Breast epithelium (tissue), 4 donors: ENCODE results near the gene HOXD1. TPM values are rescaled to one million over a fixed set of nuclear protein-coding genes. Genes with fewer than 3 reads are reported as not detected.

ENCODE experiments used
- DNase-seq, 2 donors: peaks; one replicate each; pipeline ENCODE4 v3.0.0-alpha.2; 2019; ENCODE audit warnings: low spot score in 2 of 2
- H3K27ac ChIP-seq, 2 donors: fragments of 200-600 bp; sonication (generic) in 1 of 2; one replicate each; pipeline ENCODE4 v1.5.1; 2016 to 2019; ENCODE audit warnings: mild to moderate bottlenecking in 1 of 2
- H3K27me3 ChIP-seq, 2 donors: fragments of 200-600 bp; sonication (generic) in 1 of 2; one replicate each; pipeline versions ENCODE4 v1.5.1 to v1.6.0; 2017 to 2019; ENCODE audit warnings: control low read depth in 1 of 2, mild to moderate bottlenecking in 1 of 2
- H3K36me3 ChIP-seq: fragments of 200-600 bp; one replicate; pipeline ENCODE4 v1.5.1; 2019
- H3K4me1 ChIP-seq, 2 donors: fragments of 200-600 bp; sonication (generic); one replicate each; pipeline ENCODE4 v1.5.1; 2016 to 2019; ENCODE audit warnings: control low read depth in 1 of 2
- H3K4me3 ChIP-seq, 3 donors: fragments of 200-600 bp; sonication (generic); 1 replicate in 2 of 3; 2 replicates in 1 of 3; pipeline ENCODE4 v1.5.1; 2016 to 2019; ENCODE audit warnings: mild to moderate bottlenecking in 3 of 3, moderate library complexity in 2 of 3
- H3K9me3 ChIP-seq, 2 donors: fragments of 200-600 bp; sonication (generic) in 1 of 2; one replicate each; pipeline ENCODE4 v1.5.1; 2016 to 2019; ENCODE audit warnings: control low read depth in 1 of 2
- CTCF ChIP-seq, 3 donors: fragments of 450-650 bp; IDR thresholded peaks; one replicate each; pipeline ENCODE4 v1.5.1; 2016 to 2017; ENCODE audit warnings: antibody characterized with exemption in 3 of 3, mild to moderate bottlenecking in 3 of 3, moderate library complexity in 3 of 3
- POLR2A ChIP-seq: fragments of 450-650 bp; IDR thresholded peaks from one replicate; pipeline ENCODE4 v1.6.1; 2016; ENCODE audit warnings: antibody characterized with exemption, mild to moderate bottlenecking, moderate library complexity
- POLR2AphosphoS5 ChIP-seq, 3 donors: sonication (generic); formaldehyde crosslinking; IDR thresholded peaks; one replicate each; pipeline ENCODE4 v1.6.1; 2017; ENCODE audit warnings: antibody characterized with exemption in 3 of 3
- intact Hi-C: fragments of 100-400 bp; cut with DNase I; formaldehyde crosslinking; loops from one replicate; pipeline ENCODE4 v1.15.1; 2023; ENCODE audit warnings: low total_unique reads
- total RNA-seq, 3 donors: library from RNA; depleted of rRNA; stranded (reverse); fragments of >200 nt; gene quantifications; one replicate each; pipeline ENCODE4 v1.1.0, GENCODE V29; 2016

The HOXD1 gene
- total RNA-seq, 3 donors from 2014 or later = 0.15 to 1.3 (median 0.64) TPM

GRCh38 chr2:176157499-176158185 lies 30.8 kb upstream of the HOXD1 start:
- Histone ChIP-seq H3K27me3 (peaks cover 0 to 82% of the 10 kb centered on the region in 2 donors), H3K9me3 (no peaks in the 10 kb centered on the region), H3K4me3 (peak overlapping the region in 2 of 3 donors; percentile 41 to 47), H3K4me1 (no peaks in the 10 kb centered on the region), H3K36me3 (no peaks in the 10 kb centered on the region), H3K27ac (no peak overlapping the region)
- DNase-seq = no peak
- TF ChIP-seq POLR2A = no peak
- TF ChIP-seq CTCF (IDR thresholded peaks at IDR 0.05) = no peak
- no peak for TF ChIP-seq POLR2AphosphoS5 (IDR thresholded peaks at IDR 0.05)
- intact Hi-C loops = loop anchor here (10.0 kb wide), 1 partner anchor 387 kb away; no protein-coding TSS in a partner anchor

- intact Hi-C loops = loop anchor here (10.0 kb wide), 1 partner anchor 387 kb away; no protein-coding TSS in a partner anchor
- DNase-seq = no peak
- no peaks in the 10 kb centered on the region for H3K4me1 ChIP-seq
- no peak for TF ChIP-seq POLR2AphosphoS5 (IDR thresholded peaks at IDR 0.05)
- TF ChIP-seq CTCF (IDR thresholded peaks at IDR 0.05) = no peak
- no peak for TF ChIP-seq POLR2A
- H3K4me3 ChIP-seq = no peak overlapping the region
- no peaks in the 10 kb centered on the region for H3K9me3 ChIP-seq
- peaks cover 0 to 82% of the 10 kb centered on the region in 2 donors for H3K27me3 ChIP-seq
- no peak overlapping the region for H3K27ac ChIP-seq
- H3K36me3 ChIP-seq = no peaks in the 10 kb centered on the region
Observed at GRCh38 chr2:176158186-176158591, 30.3 kb upstream of the HOXD1 start.

GRCh38 chr2:176158855-176159662 lies 29.4 kb upstream of the HOXD1 start:
- H3K4me1 ChIP-seq = no peaks in the 10 kb centered on the region
- TF ChIP-seq POLR2A (no peak), CTCF (IDR thresholded peaks at IDR 0.05) (no peak), POLR2AphosphoS5 (IDR thresholded peaks at IDR 0.05) (no peak)
- H3K4me3 ChIP-seq = peak overlapping the region in 1 of 3 donors; percentile 19
- H3K27me3 ChIP-seq = peaks cover 0 to 89% of the 10 kb centered on the region in 2 donors
- intact Hi-C loops = loop anchor here (10.0 kb wide), 1 partner anchor 386 kb away; no protein-coding TSS in a partner anchor
- no peaks in the 10 kb centered on the region for H3K9me3 ChIP-seq
- H3K36me3 ChIP-seq = no peaks in the 10 kb centered on the region
- DNase-seq = no peak
- no peak overlapping the region for H3K27ac ChIP-seq

- no peak for DNase-seq
- intact Hi-C loops = loop anchor here (10.0 kb wide), 2 partner anchors 295 to 385 kb away; no protein-coding TSS in a partner anchor
- Histone ChIP-seq H3K9me3 (no peaks in the 10 kb centered on the region), H3K4me3 (peak overlapping the region in 2 of 3 donors; percentile 5 to 44), H3K4me1 (no peaks in the 10 kb centered on the region), H3K27ac (no peak overlapping the region), H3K27me3 (peaks cover 0 to 96% of the 10 kb centered on the region in 2 donors), H3K36me3 (no peaks in the 10 kb centered on the region)
- no peak for TF ChIP-seq CTCF (IDR thresholded peaks at IDR 0.05)
Observed at GRCh38 chr2:176159663-176160250, 28.7 kb upstream of the HOXD1 start.
